Upper lobe of left lung (tissue), 6 donors: ENCODE results near the gene SVOP. TPM values are rescaled to one million over a fixed set of nuclear protein-coding genes. Genes with fewer than 3 reads are reported as not detected.
"Not testable (repeated sequence)": the region's sequence is repeated elsewhere in the genome, so short reads cannot be mapped to it uniquely, and the experiment has no call there.

Source experiments
- ATAC-seq, 2 donors: fragments of 200-7000 bp; cut with Tn5 transposase; one replicate each; pipeline ENCODE4 v1.9.1; 2022; ENCODE audit warnings: mild to moderate bottlenecking in 2 of 2, moderate library complexity in 2 of 2; ENCODE audit not compliant: low FRiP score in 2 of 2
- DNase-seq, 2 donors: peaks; one replicate each; pipeline ENCODE4 v3.0.0-alpha.2; 2019 to 2020
- H3K27ac ChIP-seq, 4 donors: fragments of 200-600 bp; sonication (generic); one replicate each; pipeline ENCODE4 v1.5.1; 2016 to 2019
- H3K27me3 ChIP-seq, 4 donors: fragments of 200-600 bp; sonication (generic); one replicate each; pipeline ENCODE4 v1.5.1; 2017 to 2019
- H3K36me3 ChIP-seq, 4 donors: fragments of 200-600 bp; sonication (generic); one replicate each; pipeline ENCODE4 v1.5.1; 2016 to 2019
- H3K4me1 ChIP-seq, 4 donors: fragments of 200-600 bp; sonication (generic); one replicate each; pipeline ENCODE4 v1.5.1; 2018 to 2019
- H3K4me3 ChIP-seq, 4 donors: fragments of 200-600 bp; sonication (generic); one replicate each; pipeline ENCODE4 v1.5.1; 2017 to 2019; ENCODE audit warnings: mild to moderate bottlenecking in 2 of 4, moderate library complexity in 1 of 4
- H3K9me3 ChIP-seq, 4 donors: fragments of 200-600 bp; sonication (generic); one replicate each; pipeline ENCODE4 v1.5.1; 2018 to 2019
- CTCF ChIP-seq, 6 experiments: fragments of 450-650 bp in 4 of 6; fragments of 200-600 bp in 2 of 6; sonication (generic) in 2 of 6; IDR thresholded peaks; one replicate each; pipeline ENCODE4 v1.5.1; 2016 to 2019; ENCODE audit warnings: antibody characterized with exemption in 6 of 6
- EP300 ChIP-seq, 4 donors: sonication (generic); formaldehyde crosslinking; IDR thresholded peaks; one replicate each; pipeline ENCODE4 v1.5.1; 2017; ENCODE audit warnings: antibody characterized with exemption in 4 of 4, control low read depth in 2 of 4
- POLR2A ChIP-seq, 4 donors: fragments of 450-650 bp; IDR thresholded peaks; one replicate each; pipeline ENCODE4 v1.5.1; 2016 to 2017; ENCODE audit warnings: antibody characterized with exemption in 4 of 4, mild to moderate bottlenecking in 2 of 4
- POLR2AphosphoS5 ChIP-seq, 2 donors: sonication (generic); formaldehyde crosslinking; IDR thresholded peaks; one replicate each; pipeline ENCODE4 v1.5.1; 2017; ENCODE audit warnings: antibody characterized with exemption in 2 of 2
- WGBS, 2 donors: methylation state at CpG; one replicate each; pipeline ENCODE4 v1.1.5; 2017 to 2018; 5-methylcytosine and 5-hydroxymethylcytosine counted together
- total RNA-seq, 6 donors: library from RNA; depleted of rRNA in 4 of 6; stranded (reverse); fragments of >200 nt in 4 of 6; gene quantifications; one replicate each; pipeline versions ENCODE4 v1.1.0 to v1.2.1, GENCODE V29; 2016 to 2021
- donor health status: DM: no; HTN: no; CAD: no; lungs with moderate emphysema.
- donor health status: DM: no; HTN: yes; CAD: no; lungs with severe emphysema.

SVOP gene
- total RNA-seq, 6 donors from 2014 or later: not detected

GRCh38 chr12:108876550-108876949 lies 144.3 kb downstream of the SVOP start:
- Histone ChIP-seq H3K4me1 (no peaks in the 10 kb centered on the region), H3K27me3 (no peaks in the 10 kb centered on the region), H3K27ac (no peak overlapping the region), H3K9me3 (no peaks in the 10 kb centered on the region), H3K4me3 (no peak overlapping the region), H3K36me3 (no peaks in the 10 kb centered on the region)
- TF ChIP-seq EP300 (IDR thresholded peaks at IDR 0.05) (no peak), CTCF (IDR thresholded peaks at IDR 0.05) (no peak), POLR2AphosphoS5 (IDR thresholded peaks at IDR 0.05) (no peak), POLR2A (IDR thresholded peaks at IDR 0.05) (no peak)
- DNase-seq (no peak), ATAC-seq (no peak)
- WGBS, 2 donors: 70 to 81% methylated on average over 3 of the region's 3 CpGs

GRCh38 chr12:108875682-108876361 lies 145.0 kb downstream of the SVOP start:
- DNase-seq: no peak
- Histone ChIP-seq H3K4me3 (no peak overlapping the region), H3K4me1 (no peaks in the 10 kb centered on the region), H3K9me3 (no peaks in the 10 kb centered on the region), H3K27ac (no peak overlapping the region), H3K27me3 (no peaks in the 10 kb centered on the region), H3K36me3 (no peaks in the 10 kb centered on the region)
- ATAC-seq: no peak
- TF ChIP-seq POLR2AphosphoS5 (IDR thresholded peaks at IDR 0.05) (no peak), POLR2A (IDR thresholded peaks at IDR 0.05) (no peak), CTCF (IDR thresholded peaks at IDR 0.05) (no peak), EP300 (IDR thresholded peaks at IDR 0.05) (no peak)
- 69 to 84% methylated on average over 3 of the region's 3 CpGs for WGBS, 2 donors

DNA sequence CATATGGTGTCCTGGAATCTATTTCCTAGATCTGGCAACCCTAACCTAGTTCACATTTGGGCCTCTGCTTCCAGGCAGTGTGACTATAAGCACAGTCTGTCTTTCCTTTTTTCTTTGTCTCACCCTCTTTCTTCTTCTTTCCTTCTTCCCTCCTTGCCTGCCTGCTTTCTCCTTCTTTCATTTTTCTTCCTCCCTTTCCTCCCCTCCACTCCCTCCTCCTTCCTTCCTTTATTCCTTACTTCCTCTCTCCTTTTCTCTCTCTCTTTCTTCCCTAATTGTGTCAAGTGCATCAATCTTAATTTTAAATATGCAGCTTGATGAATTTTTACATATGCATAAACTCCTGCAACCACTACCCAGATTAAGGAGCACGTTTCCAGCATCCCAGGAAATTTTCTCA lies 145.6 kb downstream of the SVOP start:
- no peaks in the 10 kb centered on the region for H3K27me3 ChIP-seq
- DNase-seq (no peak), ATAC-seq (no peak)
- H3K27ac ChIP-seq: no peak overlapping the region
- H3K9me3 ChIP-seq: no peaks in the 10 kb centered on the region
- no peak for TF ChIP-seq POLR2AphosphoS5 (IDR thresholded peaks at IDR 0.05)
- no peak for TF ChIP-seq POLR2A (IDR thresholded peaks at IDR 0.05)
- 30 to 43% methylated on average over 1 of the region's 1 CpG for WGBS, 2 donors
- H3K4me1 ChIP-seq: no peaks in the 10 kb centered on the region
- no peaks in the 10 kb centered on the region for H3K36me3 ChIP-seq
- no peak overlapping the region for H3K4me3 ChIP-seq

GRCh38 chr12:108868781-108869180 lies 152.1 kb downstream of the SVOP start:
- no peak for DNase-seq

GRCh38 chr12:108866083-108866482 lies 154.8 kb downstream of the SVOP start:
- DNase-seq (peak in 1 of 2 donors; percentile 45), ATAC-seq (peak in 1 of 2 donors; percentile 65)
- not testable (repeated sequence) for H3K27ac ChIP-seq, H3K36me3 ChIP-seq, H3K4me3 ChIP-seq, H3K27me3 ChIP-seq, H3K9me3 ChIP-seq
- H3K4me1 ChIP-seq: peaks cover 0 to 11% (median 3%) of the 10 kb centered on the region in 4 donors
- 83 to 86% methylated on average over 10 of the region's 10 CpGs for WGBS, 2 donors

More at GRCh38 chr12:108868781-108869180, 152.1 kb downstream of the SVOP start:
- no peak for ATAC-seq
- H3K27ac ChIP-seq: no peak overlapping the region
- TF ChIP-seq EP300 (IDR thresholded peaks at IDR 0.05) (no peak), POLR2AphosphoS5 (IDR thresholded peaks at IDR 0.05) (no peak), CTCF (IDR thresholded peaks at IDR 0.05) (no peak), POLR2A (IDR thresholded peaks at IDR 0.05) (no peak)
- H3K27me3 ChIP-seq: no peaks in the 10 kb centered on the region
- WGBS, 2 donors: 86 to 89% methylated on average over 4 of the region's 4 CpGs
- no peaks in the 10 kb centered on the region for H3K36me3 ChIP-seq
- no peak overlapping the region for H3K4me3 ChIP-seq
- no peaks in the 10 kb centered on the region for H3K9me3 ChIP-seq
- no peaks in the 10 kb centered on the region for H3K4me1 ChIP-seq

- Histone ChIP-seq H3K27me3 (no peaks in the 10 kb centered on the region), H3K27ac (no peak overlapping the region), H3K4me1 (peaks cover 0 to 12% (median 3%) of the 10 kb centered on the region in 4 donors), H3K4me3 (no peak overlapping the region), H3K36me3 (no peaks in the 10 kb centered on the region), H3K9me3 (no peaks in the 10 kb centered on the region)
- TF ChIP-seq EP300 (IDR thresholded peaks at IDR 0.05): no peak
- no peak for TF ChIP-seq POLR2AphosphoS5 (IDR thresholded peaks at IDR 0.05)
- no peak for TF ChIP-seq POLR2A (IDR thresholded peaks at IDR 0.05)
- TF ChIP-seq CTCF (IDR thresholded peaks at IDR 0.05): no peak
- ATAC-seq (no peak), DNase-seq (no peak)
- WGBS, 2 donors: 98 to 100% methylated on average over 4 of the region's 4 CpGs
Observed at GRCh38 chr12:108865169-108865568, 155.7 kb downstream of the SVOP start.
